Panc1 (cell line): ENCODE data around the gene RAB3D. TPM values are rescaled to one million over a fixed set of nuclear protein-coding genes. Genes with fewer than 3 reads are reported as not detected.

ENCODE experiments used
- ATAC-seq: fragments of 200-7000 bp; cut with Tn5 transposase; 2 replicates; pipeline ENCODE4 v1.9.1; 2020; ENCODE audit warnings: mild to moderate bottlenecking, moderate library complexity
- BruUV-seq: library from RNA; stranded (reverse); fragments of 400-500 nt; replicated peaks from 2 replicates; lab custom pipeline; 2021; lab: Mats Ljungman, UMichigan
- CTCF ChIA-PET: fragments of 300-600 bp; sonication (Branson Sonifier 250); formaldehyde crosslinking; loops from one replicate; lab custom pipeline; 2022; ENCODE audit warnings: antibody characterized with exemption; lab: Charles Lee
- POLR2A ChIA-PET: fragments of 300-600 bp; sonication (Branson Sonifier 250); formaldehyde crosslinking; loops from one replicate; lab custom pipeline; 2022; ENCODE audit warnings: antibody characterized with exemption; lab: Charles Lee
- DNase-seq: peaks from one replicate; pipeline ENCODE4 v3.0.0-alpha.2; 2010; ENCODE audit warnings: low read depth, low spot score
- H3K27ac ChIP-seq: 2 replicates; pipeline ENCODE4 v1.5.1; 2011; ENCODE audit warnings: mild to moderate bottlenecking, low read length, inconsistent platforms
- H3K27me3 ChIP-seq: fragments of 200-500 bp; sonication (Bioruptor generic); 2 replicates; pipeline ENCODE4 v1.6.0; 2014; ENCODE audit warnings: low read length, inconsistent platforms; ENCODE audit not compliant: control insufficient read depth, insufficient read depth
- H3K36me3 ChIP-seq: fragments of 200-500 bp; sonication (Bioruptor generic); 2 replicates; pipeline ENCODE4 v1.5.1; 2014; ENCODE audit warnings: inconsistent platforms, mild to moderate bottlenecking, low read length, moderate library complexity; ENCODE audit not compliant: control insufficient read depth, insufficient read depth
- H3K4me1 ChIP-seq: 2 replicates; pipeline ENCODE4 v1.5.1; 2011; ENCODE audit warnings: inconsistent platforms, mild to moderate bottlenecking, low read length, moderate library complexity; ENCODE audit not compliant: control insufficient read depth, insufficient read depth
- H3K4me3 ChIP-seq, 2 experiments: 2 replicates each; pipeline ENCODE4 v1.5.1; 2011 to 2012; ENCODE audit warnings: low read depth in 2 of 2, low read length in 2 of 2, mild to moderate bottlenecking in 2 of 2, inconsistent platforms in 1 of 2, moderate library complexity in 1 of 2
- H3K9me3 ChIP-seq: fragments of 200-500 bp; sonication (Bioruptor generic); 2 replicates; pipeline ENCODE4 v1.5.1; 2014; ENCODE audit warnings: low read depth, mild to moderate bottlenecking, inconsistent platforms, low read length, moderate library complexity; ENCODE audit not compliant: control insufficient read depth, insufficient read depth
- POLR2AphosphoS5 ChIP-seq: IDR thresholded peaks from 2 replicates; pipeline ENCODE4 v1.6.1; 2012; ENCODE audit warnings: mild to moderate bottlenecking, low read depth, low read length, moderate library complexity
- SIN3A ChIP-seq: IDR thresholded peaks from 2 replicates; pipeline ENCODE4 v1.6.1; 2012; ENCODE audit warnings: low read depth, mild to moderate bottlenecking, low read length, moderate library complexity, borderline replicate concordance; ENCODE audit not compliant: insufficient read depth
- TCF7L2 ChIP-seq: IDR thresholded peaks from 2 replicates; pipeline ENCODE4 v1.6.1; 2011; ENCODE audit warnings: mild to moderate bottlenecking, low read depth, low read length, inconsistent platforms
- in situ Hi-C: cut with HindIII; loops from 2 replicates; pipeline ENCODE4 v1.10.0; 2016; ENCODE audit warnings: low sequenced_read_pairs, low pct_unique_long_range_greater_than_20kb
- intact Hi-C: fragments of 100-400 bp; cut with micrococcal nuclease; formaldehyde crosslinking; loops from one replicate; pipeline ENCODE4 v1.10.0; 2022; ENCODE audit not compliant: unreplicated experiment
- total RNA-seq: library from RNA; stranded (reverse); gene quantifications from one replicate; pipeline ENCODE4 v1.2.1, GENCODE V29; 2021; ENCODE audit not compliant: unreplicated experiment
- TF ChIP-seq, protein P1 (sequence below): fragments of 450-650 bp; IDR thresholded peaks from 2 replicates; pipeline ENCODE4 v1.5.1; 2017; ENCODE audit warnings: mild to moderate bottlenecking
- TF ChIP-seq, protein P2 (sequence below), 2 experiments: IDR thresholded peaks; 2 replicates each; pipeline ENCODE4 v1.6.1; 2011 to 2012; ENCODE audit warnings: low read depth in 2 of 2, control low read depth in 1 of 2, low read length in 1 of 2, mild to moderate bottlenecking in 1 of 2, moderate library complexity in 1 of 2; ENCODE audit not compliant: insufficient read depth in 1 of 2

Gene RAB3D
- total RNA-seq, 1 experiment from 2014 or later: 46.6 TPM

DNA sequence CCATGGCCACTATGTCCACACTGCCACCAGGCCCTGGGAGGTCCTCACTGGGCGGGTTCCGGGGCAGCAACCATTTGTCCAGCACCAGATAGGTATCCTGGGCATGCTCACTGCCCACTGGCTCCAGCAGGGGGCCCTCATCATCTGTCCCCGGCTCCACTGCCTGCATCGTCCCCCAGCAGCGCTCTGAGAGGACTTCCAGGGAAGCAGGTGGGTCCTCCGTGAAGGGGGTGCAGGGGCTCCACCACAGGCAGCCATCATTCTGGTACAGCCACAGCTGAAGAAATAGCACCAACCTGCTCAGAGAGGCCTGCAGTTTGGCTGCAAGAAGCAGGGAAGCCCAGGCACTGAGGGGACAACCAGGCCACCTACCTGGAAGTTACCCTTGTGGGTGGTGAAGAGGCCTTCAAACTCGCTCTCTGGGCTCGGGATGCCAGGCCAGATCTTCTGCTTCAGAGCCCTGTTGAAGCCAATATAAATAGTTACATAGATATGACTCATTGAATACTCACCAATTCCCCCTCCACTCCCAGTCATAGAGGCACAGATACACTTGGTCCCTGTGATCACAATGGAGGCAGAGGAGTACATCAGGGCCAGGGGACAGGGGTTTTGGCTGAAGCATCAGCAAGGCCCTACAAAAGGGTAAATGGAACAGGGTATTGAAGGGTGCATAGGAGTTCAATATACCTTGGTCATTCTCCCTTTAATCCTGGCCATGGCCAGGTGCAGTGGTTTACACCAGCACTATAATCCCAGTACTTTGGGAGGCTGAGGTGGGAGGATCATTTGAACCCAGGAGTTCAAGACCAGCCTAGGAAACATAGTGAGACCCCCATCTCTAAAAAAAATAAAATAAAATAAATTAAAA is 39.1 kb upstream of the RAB3D start:
- H3K27ac ChIP-seq: peak overlapping the region; percentile 11
- no peaks in the 10 kb centered on the region for H3K27me3 ChIP-seq
- TSS peak; percentile 56 for BruUV-seq
- peaks cover 35% of the 10 kb centered on the region for H3K4me1 ChIP-seq
- no peak for ATAC-seq
- H3K9me3 ChIP-seq: no peaks in the 10 kb centered on the region
- no peak overlapping the region for H3K4me3 ChIP-seq
- no peaks in the 10 kb centered on the region for H3K36me3 ChIP-seq
- POLR2A ChIA-PET: interaction anchor here (0.6 kb wide), 2 partner anchors 150 to 175 kb away, joined by 5 to 9 read pairs; partner anchors contain the start of gene ECSIT
- intact Hi-C loops (no loop called here), in situ Hi-C loops (no loop called here)
- DNase-seq: no peak
- CTCF ChIA-PET: no interaction called here
- TF ChIP-seq, protein P1, sequence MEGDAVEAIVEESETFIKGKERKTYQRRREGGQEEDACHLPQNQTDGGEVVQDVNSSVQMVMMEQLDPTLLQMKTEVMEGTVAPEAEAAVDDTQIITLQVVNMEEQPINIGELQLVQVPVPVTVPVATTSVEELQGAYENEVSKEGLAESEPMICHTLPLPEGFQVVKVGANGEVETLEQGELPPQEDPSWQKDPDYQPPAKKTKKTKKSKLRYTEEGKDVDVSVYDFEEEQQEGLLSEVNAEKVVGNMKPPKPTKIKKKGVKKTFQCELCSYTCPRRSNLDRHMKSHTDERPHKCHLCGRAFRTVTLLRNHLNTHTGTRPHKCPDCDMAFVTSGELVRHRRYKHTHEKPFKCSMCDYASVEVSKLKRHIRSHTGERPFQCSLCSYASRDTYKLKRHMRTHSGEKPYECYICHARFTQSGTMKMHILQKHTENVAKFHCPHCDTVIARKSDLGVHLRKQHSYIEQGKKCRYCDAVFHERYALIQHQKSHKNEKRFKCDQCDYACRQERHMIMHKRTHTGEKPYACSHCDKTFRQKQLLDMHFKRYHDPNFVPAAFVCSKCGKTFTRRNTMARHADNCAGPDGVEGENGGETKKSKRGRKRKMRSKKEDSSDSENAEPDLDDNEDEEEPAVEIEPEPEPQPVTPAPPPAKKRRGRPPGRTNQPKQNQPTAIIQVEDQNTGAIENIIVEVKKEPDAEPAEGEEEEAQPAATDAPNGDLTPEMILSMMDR: peak; percentile 82
- no peak for TF ChIP-seq TCF7L2

DNA sequence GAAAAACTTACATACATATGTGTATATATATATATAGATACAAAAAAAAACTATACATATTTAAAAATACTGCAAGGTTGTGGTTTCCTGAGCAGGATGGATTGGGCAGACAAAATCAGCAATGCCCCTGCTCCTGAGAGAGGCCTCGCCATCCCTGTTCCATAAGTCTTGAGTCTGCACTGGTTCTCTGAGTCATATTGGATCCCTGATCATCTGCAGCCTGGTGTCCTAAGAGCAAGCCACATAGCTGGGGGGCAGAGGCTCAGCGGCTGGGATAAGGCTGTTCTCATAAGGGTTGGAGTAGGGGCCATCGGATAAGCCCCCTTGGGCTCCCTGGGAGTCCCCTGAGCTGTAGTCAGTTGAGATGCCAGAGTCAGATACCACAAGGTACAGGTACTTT is 38.3 kb upstream of the RAB3D start:
- ChIA-PET POLR2A (interaction anchor here (0.6 kb wide), 2 partner anchors 151 to 174 kb away, joined by 5 to 9 read pairs; partner anchors contain the start of gene ECSIT), CTCF (interaction anchor here (0.7 kb wide), 1 partner anchor 232 kb away, joined by 5 read pairs; no protein-coding TSS in a partner anchor)
- Histone ChIP-seq H3K36me3 (no peaks in the 10 kb centered on the region), H3K27me3 (no peaks in the 10 kb centered on the region), H3K4me3 (no peak overlapping the region), H3K4me1 (peaks cover 35% of the 10 kb centered on the region), H3K27ac (peak overlapping the region; percentile 11), H3K9me3 (no peaks in the 10 kb centered on the region)
- in situ Hi-C loops (no loop called here), intact Hi-C loops (no loop called here)
- TF ChIP-seq, protein P2, sequence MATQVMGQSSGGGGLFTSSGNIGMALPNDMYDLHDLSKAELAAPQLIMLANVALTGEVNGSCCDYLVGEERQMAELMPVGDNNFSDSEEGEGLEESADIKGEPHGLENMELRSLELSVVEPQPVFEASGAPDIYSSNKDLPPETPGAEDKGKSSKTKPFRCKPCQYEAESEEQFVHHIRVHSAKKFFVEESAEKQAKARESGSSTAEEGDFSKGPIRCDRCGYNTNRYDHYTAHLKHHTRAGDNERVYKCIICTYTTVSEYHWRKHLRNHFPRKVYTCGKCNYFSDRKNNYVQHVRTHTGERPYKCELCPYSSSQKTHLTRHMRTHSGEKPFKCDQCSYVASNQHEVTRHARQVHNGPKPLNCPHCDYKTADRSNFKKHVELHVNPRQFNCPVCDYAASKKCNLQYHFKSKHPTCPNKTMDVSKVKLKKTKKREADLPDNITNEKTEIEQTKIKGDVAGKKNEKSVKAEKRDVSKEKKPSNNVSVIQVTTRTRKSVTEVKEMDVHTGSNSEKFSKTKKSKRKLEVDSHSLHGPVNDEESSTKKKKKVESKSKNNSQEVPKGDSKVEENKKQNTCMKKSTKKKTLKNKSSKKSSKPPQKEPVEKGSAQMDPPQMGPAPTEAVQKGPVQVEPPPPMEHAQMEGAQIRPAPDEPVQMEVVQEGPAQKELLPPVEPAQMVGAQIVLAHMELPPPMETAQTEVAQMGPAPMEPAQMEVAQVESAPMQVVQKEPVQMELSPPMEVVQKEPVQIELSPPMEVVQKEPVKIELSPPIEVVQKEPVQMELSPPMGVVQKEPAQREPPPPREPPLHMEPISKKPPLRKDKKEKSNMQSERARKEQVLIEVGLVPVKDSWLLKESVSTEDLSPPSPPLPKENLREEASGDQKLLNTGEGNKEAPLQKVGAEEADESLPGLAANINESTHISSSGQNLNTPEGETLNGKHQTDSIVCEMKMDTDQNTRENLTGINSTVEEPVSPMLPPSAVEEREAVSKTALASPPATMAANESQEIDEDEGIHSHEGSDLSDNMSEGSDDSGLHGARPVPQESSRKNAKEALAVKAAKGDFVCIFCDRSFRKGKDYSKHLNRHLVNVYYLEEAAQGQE (IDR thresholded peaks at IDR 0.05; ENCODE audit: insufficient read depth in 1 of 2, low read depth in 2 of 2, low read length in 1 of 2): no peak
- TF ChIP-seq SIN3A (no peak), POLR2AphosphoS5 (no peak), TCF7L2 (no peak)
- BruUV-seq: no TSS peak
- DNase-seq: no peak
- ATAC-seq: no peak
